Gastroesophageal sphincter (tissue), 3 donors: ENCODE results near the gene GXYLT1.
A peak's percentile ranks its signal among the peaks of the same experiment; 100 is the strongest.

Experiments
- POLR2A ChIP-seq, 2 donors: fragments of 450-650 bp; IDR thresholded peaks; one replicate each; pipeline ENCODE4 v1.6.1; 2017; ENCODE audit warnings: antibody characterized with exemption in 2 of 2, mild to moderate bottlenecking in 2 of 2, moderate library complexity in 1 of 2
- POLR2AphosphoS5 ChIP-seq: sonication (generic); formaldehyde crosslinking; IDR thresholded peaks from one replicate; pipeline ENCODE4 v1.6.1; 2017; ENCODE audit warnings: antibody characterized with exemption
- TF ChIP-seq, protein P1 (sequence below), 4 experiments: fragments of 200-600 bp in 2 of 4; fragments of 450-650 bp in 2 of 4; sonication (generic) in 1 of 4; IDR thresholded peaks; one replicate each; pipeline ENCODE4 v1.5.1; 2017 to 2019; ENCODE audit warnings: antibody characterized with exemption in 4 of 4, mild to moderate bottlenecking in 2 of 4, moderate library complexity in 2 of 4

DNA sequence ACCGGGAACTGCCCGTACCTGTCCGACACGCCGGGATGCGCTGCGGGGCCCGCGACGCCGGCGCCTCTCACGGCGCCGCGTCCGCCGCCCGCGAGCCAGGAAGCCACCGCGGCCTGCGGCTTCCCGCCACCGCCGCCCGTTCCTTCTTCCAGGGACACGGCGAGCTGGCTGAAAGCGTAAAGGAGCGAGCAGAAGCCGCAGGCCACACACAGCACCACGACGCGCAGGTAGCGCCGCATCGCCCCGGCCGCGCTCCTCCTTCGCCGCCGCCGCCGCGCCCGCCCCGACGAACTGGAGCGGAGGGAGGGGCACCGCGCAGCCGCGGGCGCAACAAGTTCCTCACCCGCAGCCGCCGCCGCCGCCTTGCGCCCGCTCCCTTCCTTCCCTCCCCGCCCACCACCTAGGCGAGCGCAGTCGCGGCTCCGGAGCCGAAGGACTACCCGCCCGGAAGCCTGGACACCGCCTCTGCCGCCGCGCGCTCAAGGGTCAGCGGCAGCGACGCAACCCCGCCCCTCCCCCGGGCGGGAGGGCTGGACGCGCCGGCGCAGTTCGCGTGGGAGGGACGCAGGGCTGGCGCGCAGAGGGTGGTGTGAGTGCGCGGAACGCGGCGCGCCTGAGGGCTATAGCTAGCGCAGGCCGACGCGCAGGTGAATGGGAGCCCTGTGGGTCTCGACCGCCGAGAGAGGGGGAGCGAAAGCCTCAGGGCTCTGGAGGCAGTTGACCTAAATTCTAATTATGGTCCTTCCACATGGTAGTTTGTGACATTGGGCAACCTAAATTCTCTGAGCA is at the start of gene GXYLT1:
- TF ChIP-seq, protein P1, sequence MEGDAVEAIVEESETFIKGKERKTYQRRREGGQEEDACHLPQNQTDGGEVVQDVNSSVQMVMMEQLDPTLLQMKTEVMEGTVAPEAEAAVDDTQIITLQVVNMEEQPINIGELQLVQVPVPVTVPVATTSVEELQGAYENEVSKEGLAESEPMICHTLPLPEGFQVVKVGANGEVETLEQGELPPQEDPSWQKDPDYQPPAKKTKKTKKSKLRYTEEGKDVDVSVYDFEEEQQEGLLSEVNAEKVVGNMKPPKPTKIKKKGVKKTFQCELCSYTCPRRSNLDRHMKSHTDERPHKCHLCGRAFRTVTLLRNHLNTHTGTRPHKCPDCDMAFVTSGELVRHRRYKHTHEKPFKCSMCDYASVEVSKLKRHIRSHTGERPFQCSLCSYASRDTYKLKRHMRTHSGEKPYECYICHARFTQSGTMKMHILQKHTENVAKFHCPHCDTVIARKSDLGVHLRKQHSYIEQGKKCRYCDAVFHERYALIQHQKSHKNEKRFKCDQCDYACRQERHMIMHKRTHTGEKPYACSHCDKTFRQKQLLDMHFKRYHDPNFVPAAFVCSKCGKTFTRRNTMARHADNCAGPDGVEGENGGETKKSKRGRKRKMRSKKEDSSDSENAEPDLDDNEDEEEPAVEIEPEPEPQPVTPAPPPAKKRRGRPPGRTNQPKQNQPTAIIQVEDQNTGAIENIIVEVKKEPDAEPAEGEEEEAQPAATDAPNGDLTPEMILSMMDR (IDR thresholded peaks at IDR 0.05), result no peak
- TF ChIP-seq POLR2A (IDR thresholded peaks at IDR 0.05), result peak; percentile 67 to 83
- TF ChIP-seq POLR2AphosphoS5, result peak; percentile 64
